Right lobe of liver (tissue), 6 donors: ENCODE results near the gene RPUSD4. TPM values are rescaled to one million over a fixed set of nuclear protein-coding genes. Genes with fewer than 3 reads are reported as not detected.
A peak's percentile ranks its signal among the peaks of the same experiment; 100 is the strongest.

Experiments
- ATAC-seq, 4 donors: fragments of 200-7000 bp; cut with Tn5 transposase; one replicate each; pipeline ENCODE4 v1.9.1; 2020; ENCODE audit warnings: mild to moderate bottlenecking in 4 of 4, moderate library complexity in 4 of 4
- DNase-seq, 3 donors: peaks; one replicate each; pipeline ENCODE4 v3.0.0-alpha.2; 2020
- H3K27ac ChIP-seq, 3 donors: fragments of 200-600 bp; one replicate each; pipeline ENCODE4 v1.8.0; 2022
- H3K27me3 ChIP-seq, 2 donors: fragments of 200-600 bp; one replicate each; pipeline ENCODE4 v1.8.0; 2022
- H3K36me3 ChIP-seq, 4 donors: fragments of 200-600 bp; sonication (generic) in 1 of 4; one replicate each; pipeline versions ENCODE4 v1.5.1 to v1.8.0; 2017 to 2022; ENCODE audit warnings: control low read depth in 1 of 4
- H3K4me1 ChIP-seq, 4 donors: fragments of 200-600 bp; sonication (generic) in 1 of 4; one replicate each; pipeline versions ENCODE4 v1.5.1 to v1.8.0; 2017 to 2022; ENCODE audit warnings: control low read depth in 1 of 4
- H3K4me3 ChIP-seq, 3 donors: fragments of 200-600 bp; one replicate each; pipeline ENCODE4 v1.8.0; 2022
- H3K9me3 ChIP-seq, 4 donors: fragments of 200-600 bp; sonication (generic) in 1 of 4; one replicate each; pipeline versions ENCODE4 v1.5.1 to v1.8.0; 2017 to 2022; ENCODE audit warnings: control low read depth in 1 of 4
- POLR2A ChIP-seq: fragments of 450-650 bp; IDR thresholded peaks from one replicate; pipeline ENCODE4 v1.6.1; 2017; ENCODE audit warnings: antibody characterized with exemption, mild to moderate bottlenecking
- WGBS: methylation state at CpG from one replicate; pipeline ENCODE4 v1.1.6; 2018; ENCODE audit warnings: low coverage, low lambda C conversion rate; ENCODE audit not compliant: insufficient coverage; ENCODE audit errors: missing lambda C conversion rate; 5-methylcytosine and 5-hydroxymethylcytosine counted together
- intact Hi-C, 2 donors: fragments of 100-400 bp; cut with DNase I; formaldehyde crosslinking; loops; one replicate each; pipeline versions ENCODE4 v1.11.2 to v1.14.1; 2022
- total RNA-seq, 6 experiments: library from RNA; depleted of rRNA in 2 of 6; stranded (reverse); fragments of >200 nt in 2 of 6; fragmentation: NEBNext Ultra II Directional in 3 of 6; extraction: Animal tissue kit (Norgen Biotek cat#: 25700) in 3 of 6; gene quantifications; one replicate each; pipeline versions ENCODE4 v1.1.0 to v1.2.4, GENCODE V29; 2016 to 2023
- TF ChIP-seq, protein P1 (sequence below), 4 donors: fragments of 200-600 bp in 3 of 4; fragments of 450-650 bp in 1 of 4; IDR thresholded peaks; one replicate each; pipeline versions ENCODE4 v1.5.1 to v1.8.0; 2016 to 2022; ENCODE audit warnings: antibody characterized with exemption in 4 of 4, mild to moderate bottlenecking in 2 of 4
- donor health status: DM: no; HTN: yes; CAD: no.
- donor health status: DM: no; HTN: no; CAD: no.
- donor health status: DM: no; HTN: no; CAD: no.
- donor health status: DM: no; HTN: yes; CAD: no.
- donor health status: DM: no; HTN: yes; CAD: no.

RPUSD4 gene
- total RNA-seq, 6 experiments from 2014 or later: 12.8 to 18.5 (median 14.2) TPM

DNA sequence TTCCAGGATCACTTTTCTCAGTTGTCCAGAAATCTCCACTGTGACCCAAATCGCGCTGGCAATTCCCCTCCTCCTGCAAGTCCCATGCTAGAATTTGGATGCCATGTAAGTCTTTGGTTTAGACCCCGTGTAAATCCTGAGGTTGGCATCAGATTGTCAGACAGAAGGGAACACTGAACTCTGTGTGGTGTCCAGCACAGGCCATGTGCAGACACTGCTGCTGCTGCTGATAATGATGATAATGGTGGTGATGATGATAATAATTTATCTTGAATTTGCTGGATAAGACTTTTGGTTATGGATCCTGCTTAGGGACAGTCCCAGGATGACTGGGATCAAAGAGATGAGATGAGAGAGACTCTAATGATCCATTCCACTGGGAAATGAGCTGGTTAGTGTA lies 45.0 kb downstream of the RPUSD4 start:
- TF ChIP-seq POLR2A: no peak
- TF ChIP-seq, protein P1, sequence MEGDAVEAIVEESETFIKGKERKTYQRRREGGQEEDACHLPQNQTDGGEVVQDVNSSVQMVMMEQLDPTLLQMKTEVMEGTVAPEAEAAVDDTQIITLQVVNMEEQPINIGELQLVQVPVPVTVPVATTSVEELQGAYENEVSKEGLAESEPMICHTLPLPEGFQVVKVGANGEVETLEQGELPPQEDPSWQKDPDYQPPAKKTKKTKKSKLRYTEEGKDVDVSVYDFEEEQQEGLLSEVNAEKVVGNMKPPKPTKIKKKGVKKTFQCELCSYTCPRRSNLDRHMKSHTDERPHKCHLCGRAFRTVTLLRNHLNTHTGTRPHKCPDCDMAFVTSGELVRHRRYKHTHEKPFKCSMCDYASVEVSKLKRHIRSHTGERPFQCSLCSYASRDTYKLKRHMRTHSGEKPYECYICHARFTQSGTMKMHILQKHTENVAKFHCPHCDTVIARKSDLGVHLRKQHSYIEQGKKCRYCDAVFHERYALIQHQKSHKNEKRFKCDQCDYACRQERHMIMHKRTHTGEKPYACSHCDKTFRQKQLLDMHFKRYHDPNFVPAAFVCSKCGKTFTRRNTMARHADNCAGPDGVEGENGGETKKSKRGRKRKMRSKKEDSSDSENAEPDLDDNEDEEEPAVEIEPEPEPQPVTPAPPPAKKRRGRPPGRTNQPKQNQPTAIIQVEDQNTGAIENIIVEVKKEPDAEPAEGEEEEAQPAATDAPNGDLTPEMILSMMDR (IDR thresholded peaks at IDR 0.05): no peak
- no peak for ATAC-seq
- DNase-seq: no peak
- Histone ChIP-seq H3K4me1 (no peaks in the 10 kb centered on the region), H3K36me3 (no peaks in the 10 kb centered on the region), H3K27ac (no peak overlapping the region), H3K4me3 (no peak overlapping the region), H3K27me3 (no peaks in the 10 kb centered on the region), H3K9me3 (no peaks in the 10 kb centered on the region)
- WGBS: no CpG with 5 or more reads among the region's 3 CpGs
- intact Hi-C loops: no loop called here

DNA sequence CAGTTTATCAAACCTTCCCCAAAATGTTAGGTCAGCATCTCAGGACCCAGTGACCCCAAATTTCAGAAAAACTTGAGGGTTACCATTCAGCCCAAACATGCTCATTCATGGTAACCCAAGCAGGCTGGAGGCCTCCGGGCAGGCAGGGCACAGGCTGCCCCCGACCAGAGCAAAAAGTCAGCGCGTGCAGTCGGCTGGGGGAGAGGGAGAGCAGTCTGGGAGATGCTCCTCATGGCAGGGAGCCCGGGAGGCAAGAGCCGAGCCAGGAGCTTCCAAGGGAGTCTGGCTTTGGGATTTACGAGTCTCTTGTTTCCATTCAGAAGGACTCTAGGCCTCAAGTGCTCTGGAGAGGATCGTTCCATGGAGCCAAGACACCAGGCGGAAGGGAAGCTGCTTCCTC lies 45.7 kb downstream of the RPUSD4 start:
- intact Hi-C loops: no loop called here
- no peaks in the 10 kb centered on the region for H3K36me3 ChIP-seq
- no peak overlapping the region for H3K27ac ChIP-seq
- H3K9me3 ChIP-seq: no peaks in the 10 kb centered on the region
- ATAC-seq (no peak), DNase-seq (peak in 1 of 3 donors; percentile 41)
- H3K4me1 ChIP-seq: no peaks in the 10 kb centered on the region
- 100% methylated on average over 2 of the region's 10 CpGs for WGBS
- H3K27me3 ChIP-seq: no peaks in the 10 kb centered on the region
- no peak for TF ChIP-seq POLR2A
- TF ChIP-seq, protein P1 (IDR thresholded peaks at IDR 0.05): no peak
- H3K4me3 ChIP-seq: no peak overlapping the region

DNA sequence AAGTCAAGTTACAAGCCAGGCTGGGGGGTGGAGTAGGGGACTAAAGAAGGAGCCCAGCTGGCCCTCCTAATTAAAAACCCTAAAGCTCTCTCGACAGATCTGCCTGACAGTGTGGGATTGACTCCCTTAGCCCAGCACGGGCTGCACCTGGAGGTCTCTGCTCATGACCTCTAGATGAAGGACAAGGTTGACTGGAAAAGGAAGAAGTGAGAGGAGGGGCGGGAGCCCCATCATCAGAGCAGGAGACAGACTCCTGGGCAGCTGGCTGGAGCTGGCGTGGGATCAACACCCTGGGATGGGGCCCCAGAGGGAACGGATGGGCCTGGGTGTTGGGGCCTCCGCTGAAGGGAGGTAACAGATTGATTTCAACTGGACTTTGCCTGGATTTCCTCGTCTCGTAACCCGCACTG lies 46.1 kb downstream of the RPUSD4 start:
- WGBS: 61% methylated on average over 3 of the region's 9 CpGs
- no peak overlapping the region for H3K4me3 ChIP-seq
- peak in 1 of 3 donors; percentile 43 for DNase-seq

DNA sequence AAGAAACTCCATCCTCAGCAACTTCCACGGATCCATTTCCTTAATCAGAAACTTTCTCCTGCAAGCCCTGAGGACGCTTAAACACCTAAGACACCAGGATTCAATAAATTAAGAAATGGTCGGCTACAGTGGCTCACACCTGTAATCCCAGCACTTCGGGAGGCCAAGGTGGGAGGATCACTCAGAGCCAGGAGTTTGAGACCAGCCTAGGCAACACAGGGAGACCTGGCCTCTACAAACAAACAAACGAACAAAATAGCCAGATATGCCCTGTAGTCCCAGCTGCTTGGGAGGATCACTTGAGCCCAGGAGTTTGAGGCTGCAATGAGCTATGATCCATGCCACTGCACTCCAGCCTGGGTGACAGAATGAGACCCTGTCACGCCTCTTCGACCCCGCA lies 46.7 kb downstream of the RPUSD4 start:
- ATAC-seq: no peak
- Histone ChIP-seq H3K9me3 (no peaks in the 10 kb centered on the region), H3K4me3 (no peak overlapping the region), H3K4me1 (no peaks in the 10 kb centered on the region), H3K36me3 (no peaks in the 10 kb centered on the region), H3K27ac (no peak overlapping the region), H3K27me3 (no peaks in the 10 kb centered on the region)
- whole genome bisulfite sequencing: 67% methylated on average over 4 of the region's 8 CpGs
- intact Hi-C loops: no loop called here
- TF ChIP-seq, protein P1 (IDR thresholded peaks at IDR 0.05): no peak
- no peak for TF ChIP-seq POLR2A
- peak in 1 of 3 donors; percentile 1 for DNase-seq

More for the DNA sequence above, 46.1 kb downstream of the RPUSD4 start:
- Histone ChIP-seq H3K27me3 (no peaks in the 10 kb centered on the region), H3K27ac (no peak overlapping the region), H3K4me1 (no peaks in the 10 kb centered on the region), H3K36me3 (no peaks in the 10 kb centered on the region), H3K9me3 (no peaks in the 10 kb centered on the region)
- intact Hi-C loops: no loop called here
- TF ChIP-seq POLR2A: no peak
- TF ChIP-seq, protein P1 (IDR thresholded peaks at IDR 0.05): no peak
- no peak for ATAC-seq

DNA sequence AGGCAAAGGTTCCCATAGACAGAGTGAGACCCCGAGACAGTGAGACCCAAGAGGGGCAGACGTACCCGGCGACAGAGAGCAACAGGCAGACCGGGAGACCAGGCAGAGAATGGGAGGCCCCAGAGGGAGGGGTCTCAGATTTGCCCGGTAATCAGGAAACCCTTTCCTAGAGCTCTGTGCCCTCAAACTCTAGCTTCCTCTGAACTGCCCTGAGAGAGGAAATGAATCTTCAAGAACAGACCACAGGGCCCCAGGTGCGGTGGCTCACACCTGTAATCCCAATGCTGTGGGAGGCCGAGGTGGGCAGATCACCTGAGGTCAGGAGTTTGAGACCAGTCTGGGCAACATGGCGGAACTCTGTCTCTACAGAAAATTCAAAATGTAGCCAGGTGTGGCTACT lies 47.7 kb downstream of the RPUSD4 start:
- no peak for ATAC-seq
- H3K4me1 ChIP-seq: no peaks in the 10 kb centered on the region
- TF ChIP-seq POLR2A: no peak
- TF ChIP-seq, protein P1 (IDR thresholded peaks at IDR 0.05): no peak
- no peak overlapping the region for H3K27ac ChIP-seq
- no peaks in the 10 kb centered on the region for H3K9me3 ChIP-seq
- no peak overlapping the region for H3K4me3 ChIP-seq
- no peaks in the 10 kb centered on the region for H3K27me3 ChIP-seq
- 84% methylated on average over 7 of the region's 9 CpGs for WGBS
- no peaks in the 10 kb centered on the region for H3K36me3 ChIP-seq
- intact Hi-C loops: no loop called here
- DNase-seq: peak in 1 of 3 donors; percentile 21
